IMR-90 (cell line): ENCODE data around the gene R3HDM2. TPM values are rescaled to one million over a fixed set of nuclear protein-coding genes. Genes with fewer than 3 reads are reported as not detected.

ENCODE experiments used
- ATAC-seq: fragments of 200-7000 bp; cut with Tn5 transposase; 2 replicates; pipeline ENCODE4 v1.9.1; 2020; ENCODE audit warnings: low read depth, mild to moderate bottlenecking, moderate library complexity
- BruUV-seq: library from RNA; stranded (reverse); fragments of 400-500 nt; replicated peaks from 2 replicates; lab custom pipeline; 2021; lab: Mats Ljungman, UMichigan
- CTCF ChIA-PET: fragments of 300-600 bp; formaldehyde crosslinking; extraction: SDS; loops from one replicate; lab custom pipeline; 2021; ENCODE audit warnings: antibody characterized with exemption; lab: Yijun Ruan, JAX
- POLR2A ChIA-PET: fragments of 300-600 bp; sonication (Branson Sonifier 250); formaldehyde crosslinking; loops from one replicate; lab custom pipeline; 2022; ENCODE audit warnings: antibody characterized with exemption; ENCODE audit not compliant: unreplicated experiment; lab: Charles Lee
- DNase-seq: peaks from one replicate; pipeline ENCODE4 v3.0.0; 2013
- H2AFZ ChIP-seq: replicated peaks from 2 replicates; pipeline ENCODE3; 2013; ENCODE audit warnings: low read length, mild to moderate bottlenecking; ENCODE audit not compliant: poor library complexity
- H2AK5ac ChIP-seq: 2 replicates; pipeline ENCODE4 v1.6.1; 2013; ENCODE audit warnings: low read depth, low read length, inconsistent platforms
- H2AK9ac ChIP-seq: replicated peaks from 2 replicates; pipeline ENCODE3; 2013; ENCODE audit warnings: mild to moderate bottlenecking, low read depth, low read length, moderate library complexity; ENCODE audit not compliant: poor library complexity
- H2BK120ac ChIP-seq: 2 replicates; pipeline ENCODE4 v1.6.1; 2013; ENCODE audit warnings: low read depth, low read length, inconsistent platforms
- H2BK15ac ChIP-seq: 3 replicates; pipeline ENCODE4 v1.6.1; 2013; ENCODE audit warnings: low read depth, low read length, inconsistent platforms
- H2BK20ac ChIP-seq: 2 replicates; pipeline ENCODE4 v1.6.1; 2013; ENCODE audit warnings: low read depth, mild to moderate bottlenecking, inconsistent platforms, low read length, moderate library complexity
- H2BK5ac ChIP-seq: 2 replicates; pipeline ENCODE4 v1.6.1; 2013; ENCODE audit warnings: mild to moderate bottlenecking, low read depth, low read length, inconsistent platforms; ENCODE audit not compliant: poor library complexity, severe bottlenecking
- H3K14ac ChIP-seq: replicated peaks from 2 replicates; pipeline ENCODE4 v1.6.1; 2013; ENCODE audit warnings: low read depth, low read length, inconsistent platforms
- H3K18ac ChIP-seq: 2 replicates; pipeline ENCODE4 v1.6.1; 2013; ENCODE audit warnings: low read depth, low read length, control low read depth
- H3K23ac ChIP-seq: 2 replicates; pipeline ENCODE4 v1.6.1; 2013; ENCODE audit warnings: low read depth, low read length, inconsistent platforms
- H3K27ac ChIP-seq: 2 replicates; pipeline ENCODE4 v1.5.1; 2013; ENCODE audit warnings: mild to moderate bottlenecking, control low read depth, low read length; ENCODE audit not compliant: insufficient read depth
- H3K27me3 ChIP-seq: 2 replicates; pipeline ENCODE4 v1.6.1; 2013; ENCODE audit warnings: low read length; ENCODE audit not compliant: control insufficient read depth, insufficient read depth
- H3K36me3 ChIP-seq: 2 replicates; pipeline ENCODE4 v1.6.1; 2013; ENCODE audit warnings: low read length, mixed read lengths; ENCODE audit not compliant: control insufficient read depth, insufficient read depth
- H3K4ac ChIP-seq: 2 replicates; pipeline ENCODE4 v1.6.1; 2013; ENCODE audit warnings: low read depth, low read length, inconsistent platforms
- H3K4me1 ChIP-seq: 2 replicates; pipeline ENCODE4 v1.6.1; 2013; ENCODE audit warnings: low read length, mixed read lengths; ENCODE audit not compliant: control insufficient read depth, insufficient read depth
- H3K4me2 ChIP-seq: 2 replicates; pipeline ENCODE4 v1.6.1; 2013; ENCODE audit warnings: low read depth, mild to moderate bottlenecking, control low read depth, low read length, moderate library complexity
- H3K4me3 ChIP-seq: 2 replicates; pipeline ENCODE4 v1.5.1; 2013; ENCODE audit warnings: low read depth, mild to moderate bottlenecking, control low read depth, low read length, moderate library complexity; ENCODE audit not compliant: insufficient read depth
- H3K56ac ChIP-seq: 2 replicates; pipeline ENCODE4 v1.6.1; 2013; ENCODE audit warnings: low read length, inconsistent platforms; ENCODE audit not compliant: insufficient read depth; ENCODE audit errors: extremely low read depth
- H3K79me1 ChIP-seq, 2 experiments: 2 replicates each; pipeline ENCODE4 v1.6.1; 2013; ENCODE audit warnings: low read length in 2 of 2, inconsistent platforms in 1 of 2, low read depth in 1 of 2
- H3K9ac ChIP-seq: 2 replicates; pipeline ENCODE4 v1.6.1; 2013; ENCODE audit warnings: low read depth, low read length, control low read depth
- H3K9me1 ChIP-seq: 2 replicates; pipeline ENCODE4 v1.6.1; 2013; ENCODE audit warnings: low read length, inconsistent platforms; ENCODE audit not compliant: insufficient read depth
- H3K9me3 ChIP-seq: 2 replicates; pipeline ENCODE4 v1.6.1; 2013; ENCODE audit warnings: low read length; ENCODE audit not compliant: control insufficient read depth, insufficient read depth
- H4K20me1 ChIP-seq: 2 replicates; pipeline ENCODE4 v1.6.1; 2013; ENCODE audit warnings: low read length, inconsistent platforms; ENCODE audit not compliant: insufficient read depth
- H4K5ac ChIP-seq: 2 replicates; pipeline ENCODE4 v1.6.1; 2013; ENCODE audit warnings: mild to moderate bottlenecking, low read depth, low read length, control low read depth
- H4K8ac ChIP-seq, 2 experiments: 2 replicates each; pipeline ENCODE4 v1.6.1; 2013; ENCODE audit warnings: low read depth in 2 of 2, low read length in 2 of 2, control low read depth in 1 of 2, inconsistent platforms in 1 of 2
- H4K91ac ChIP-seq: 2 replicates; pipeline ENCODE4 v1.6.1; 2013; ENCODE audit warnings: low read depth, low read length, inconsistent platforms; ENCODE audit not compliant: insufficient read depth
- BHLHE40 ChIP-seq: fragments of 150-350 bp; IDR thresholded peaks from 2 replicates; pipeline ENCODE4 v1.6.1; 2016; ENCODE audit warnings: mild to moderate bottlenecking, low read depth, low read length
- CHD1 ChIP-seq: IDR thresholded peaks from 2 replicates; pipeline ENCODE4 v1.6.1; 2012; ENCODE audit warnings: low read depth, low read length, improper control_type of control experiment
- CTCF ChIP-seq: conservative IDR thresholded peaks from 2 replicates; pipeline ENCODE4 v1.5.1; 2012; ENCODE audit warnings: mild to moderate bottlenecking, low read depth, low read length, improper control_type of control experiment
- ELK1 ChIP-seq: fragments of 150-350 bp; IDR thresholded peaks from 2 replicates; pipeline ENCODE4 v1.6.1; 2016; ENCODE audit warnings: low read depth, mild to moderate bottlenecking, low read length, moderate library complexity, borderline replicate concordance
- FOS ChIP-seq: fragments of 150-350 bp; IDR thresholded peaks from 2 replicates; pipeline ENCODE4 v1.6.1; 2016; ENCODE audit warnings: low read depth, low read length
- MXI1 ChIP-seq: IDR thresholded peaks from 2 replicates; pipeline ENCODE4 v1.6.1; 2012; ENCODE audit warnings: low read depth, mild to moderate bottlenecking, low read length, moderate library complexity, borderline replicate concordance
- NFE2L2 ChIP-seq: fragments of 150-350 bp; IDR thresholded peaks from 2 replicates; pipeline ENCODE4 v1.6.1; 2016; ENCODE audit warnings: low read depth, mild to moderate bottlenecking, low read length
- POLR2A ChIP-seq: IDR thresholded peaks from 2 replicates; pipeline ENCODE4 v1.6.1; 2012; ENCODE audit warnings: mild to moderate bottlenecking, low read depth, low read length
- RCOR1 ChIP-seq: IDR thresholded peaks from 2 replicates; pipeline ENCODE4 v1.6.1; 2012; ENCODE audit warnings: mild to moderate bottlenecking, low read length, improper control_type of control experiment; ENCODE audit not compliant: insufficient replicate concordance
- RFX5 ChIP-seq: IDR thresholded peaks from 2 replicates; pipeline ENCODE4 v1.8.0; 2012; ENCODE audit warnings: low read depth, mild to moderate bottlenecking, low read length, moderate library complexity
- USF2 ChIP-seq: fragments of 150-350 bp; IDR thresholded peaks from 2 replicates; pipeline ENCODE4 v1.6.1; 2017; ENCODE audit warnings: mild to moderate bottlenecking, antibody characterized with exemption, low read length, low read depth
- WGBS, 2 experiments: methylation state at CpG; one replicate each; pipeline versions ENCODE4 v1.1.5 to v1.1.7; 2013; ENCODE audit warnings: missing lambda C conversion rate in 2 of 2; ENCODE audit not compliant: insufficient read length in 1 of 2; ENCODE audit errors: extremely low coverage in 2 of 2; 5-methylcytosine and 5-hydroxymethylcytosine counted together
- dilution Hi-C: fragments of 300-500 bp; cut with HindIII; formaldehyde crosslinking; loops from one replicate; pipeline ENCODE4 v1.14.3; 2018; ENCODE audit warnings: low sequenced_read_pairs; ENCODE audit not compliant: unreplicated experiment
- in situ Hi-C: fragments of 300-500 bp; cut with MboI; formaldehyde crosslinking; loops from 3 replicates; pipeline ENCODE4 v1.14.3; 2019; ENCODE audit warnings: low sequenced_read_pairs, inconsistent platforms, mixed read lengths
- intact Hi-C: fragments of 100-400 bp; cut with micrococcal nuclease; formaldehyde crosslinking; loops from 2 replicates; pipeline ENCODE4 v1.10.0; 2022
- polyA plus RNA-seq, 3 experiments: library from polyadenylated mRNA; depleted of rRNA; stranded (reverse); fragments of >200 nt; gene quantifications; 2 replicates each; pipeline ENCODE4 v1.2.3, GENCODE V29; 2012; ENCODE audit warnings: low replicate concordance in 1 of 3
- total RNA-seq: library from RNA; depleted of rRNA; stranded (reverse); fragments of >200 nt; gene quantifications from 2 replicates; pipeline ENCODE4 v1.2.3, GENCODE V29; 2012

The R3HDM2 gene
- total and polyA plus RNA-seq, 2 of the 4 experiments (the other 2 are of a cell fraction) = 7.5 to 28.4 TPM

- Histone ChIP-seq H3K27ac (no peak overlapping the region), H3K14ac (no peak overlapping the region), H2BK20ac (no peak overlapping the region), H3K4me2 (no peak overlapping the region), H2AK9ac (no peak overlapping the region), H3K23ac (no peak overlapping the region), H4K20me1 (no peaks in the 10 kb centered on the region), H3K9ac (no peak overlapping the region), H2AFZ (no peak overlapping the region), H4K5ac (no peak overlapping the region), H2AK5ac (no peak overlapping the region), H3K9me3 (no peaks in the 10 kb centered on the region), H3K27me3 (no peaks in the 10 kb centered on the region), H2BK5ac (no peak overlapping the region), H3K79me1 (peaks cover 0 to 10% of the 10 kb centered on the region in 2 experiments; a peak in 1 of 4 replicates), H3K36me3 (no peaks in the 10 kb centered on the region), H4K8ac (no peak overlapping the region), H3K56ac (no peak overlapping the region), H3K9me1 (peaks cover 13% of the 10 kb centered on the region), H4K91ac (no peak overlapping the region), H3K18ac (no peak overlapping the region), H3K4me1 (peaks cover 16% of the 10 kb centered on the region), H2BK120ac (no peak overlapping the region), H3K4me3 (no peak overlapping the region), H3K4ac (no peak overlapping the region), H2BK15ac (no peak overlapping the region)
- intact Hi-C loops (no loop called here), in situ Hi-C loops (no loop called here), dilution Hi-C loops (no loop called here)
- POLR2A ChIA-PET = no interaction called here
- WGBS, 2 experiments = 93% methylated on average over 7 of the region's 7 CpGs; no CpG with 5 or more reads in 1 of the 2 experiments
- ATAC-seq (no peak), DNase-seq (no peak)
- CTCF ChIA-PET = no interaction called here
- TF ChIP-seq CTCF (no peak), MXI1 (no peak), NFE2L2 (no peak), RFX5 (no peak), FOS (no peak), CHD1 (no peak), RCOR1 (no peak), ELK1 (no peak), POLR2A (no peak), USF2 (no peak), BHLHE40 (no peak)
- BruUV-seq = no TSS peak
Observed at GRCh38 chr12:57449375-57449774, 18.5 kb upstream of the R3HDM2 start.
